ENCODE measurements around the gene METRNL.

Gene METRNL

GRCh38 chr17:83104577-83105505 lies 25.4 kb downstream of the METRNL start:
- Histone ChIP-seq H3K36me3 (ENCODE audit: insufficient read depth, low read length) (no peaks in the 10 kb centered on the region), H3K9ac (ENCODE audit: low read depth, low read length) (no peak overlapping the region), H3K9me3 (ENCODE audit: control insufficient read depth, insufficient read depth, low read length) (no peaks in the 10 kb centered on the region), H3K4me1 (ENCODE audit: insufficient read depth, low read length) (peaks cover 4% of the 10 kb centered on the region; the same call in 1 of the 2 replicates)

DNA sequence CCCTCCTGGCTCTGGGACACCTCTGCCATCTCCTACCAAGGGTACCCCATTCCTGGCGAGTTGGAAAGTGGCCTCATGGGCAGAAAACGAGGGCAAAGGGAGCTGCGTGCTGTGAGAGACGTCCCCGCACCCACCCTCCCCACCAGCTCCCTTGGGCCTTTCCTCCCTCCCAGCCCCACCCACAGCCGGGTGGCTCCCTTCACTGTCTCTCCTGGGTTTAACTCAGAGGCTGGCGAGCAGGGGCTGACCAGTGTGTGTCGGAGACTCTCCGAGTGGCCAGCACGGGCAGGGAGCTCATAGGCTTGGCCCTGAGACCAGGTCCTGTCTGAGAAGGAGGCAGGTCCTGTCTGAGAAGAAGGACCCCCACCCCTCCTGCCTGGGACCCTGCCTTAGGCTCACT lies 26.1 kb downstream of the METRNL start:
- no peak overlapping the region for H3K9ac ChIP-seq (ENCODE audit: low read depth, low read length)
- no peaks in the 10 kb centered on the region for H3K36me3 ChIP-seq (ENCODE audit: insufficient read depth, low read length)
- no peaks in the 10 kb centered on the region; the same call in 1 of the 2 replicates for H3K4me1 ChIP-seq (ENCODE audit: insufficient read depth, low read length)
- no peaks in the 10 kb centered on the region for H3K9me3 ChIP-seq (ENCODE audit: control insufficient read depth, insufficient read depth, low read length)

DNA sequence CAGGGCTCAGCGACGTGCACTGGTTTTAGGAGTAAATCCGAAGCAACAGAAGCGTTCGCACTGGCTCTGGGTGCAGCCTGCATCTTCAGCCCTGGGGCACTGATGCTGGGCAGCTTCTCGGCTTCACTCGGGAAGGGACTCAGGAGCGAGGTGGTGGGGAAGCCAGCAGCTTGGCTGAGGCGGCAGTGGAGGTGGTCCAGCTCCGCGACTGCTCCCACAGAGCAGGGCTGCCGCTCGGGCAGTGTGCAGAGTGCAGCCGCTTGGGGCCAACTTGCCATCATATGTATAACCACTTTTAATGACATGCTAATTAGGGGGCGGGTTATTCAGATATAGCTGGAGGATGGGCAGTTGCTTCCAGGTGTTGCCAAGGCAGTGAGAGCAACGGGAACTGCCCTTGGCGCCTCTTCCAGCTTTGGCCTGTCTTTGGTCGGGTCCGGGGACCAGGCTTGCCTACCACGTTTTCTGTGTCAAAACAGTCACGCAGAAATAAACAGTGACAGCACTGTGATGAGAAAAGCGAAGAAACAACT lies 26.7 kb downstream of the METRNL start:
- H3K4me1 ChIP-seq (ENCODE audit: insufficient read depth, low read length): no peaks in the 10 kb centered on the region
- no peak overlapping the region for H3K9ac ChIP-seq (ENCODE audit: low read depth, low read length)
- no peaks in the 10 kb centered on the region for H3K9me3 ChIP-seq (ENCODE audit: control insufficient read depth, insufficient read depth, low read length)
- H3K36me3 ChIP-seq (ENCODE audit: insufficient read depth, low read length): no peaks in the 10 kb centered on the region

GRCh38 chr17:83106913-83107655 lies 27.7 kb downstream of the METRNL start:
- no peak overlapping the region for H3K9ac ChIP-seq (ENCODE audit: low read depth, low read length)

GRCh38 chr17:83107656-83108048 lies 28.2 kb downstream of the METRNL start:
- H3K36me3 ChIP-seq (ENCODE audit: insufficient read depth, low read length): no peaks in the 10 kb centered on the region
- H3K4me1 ChIP-seq (ENCODE audit: insufficient read depth, low read length): 0 out of 2 replicates have a peak, but pooled peaks cover under 1% of the 10 kb centered on the region
- H3K9ac ChIP-seq (ENCODE audit: low read depth, low read length): no peak overlapping the region
- H3K9me3 ChIP-seq (ENCODE audit: control insufficient read depth, insufficient read depth, low read length): no peaks in the 10 kb centered on the region

More at GRCh38 chr17:83106913-83107655, 27.7 kb downstream of the METRNL start:
- H3K36me3 ChIP-seq (ENCODE audit: insufficient read depth, low read length): no peaks in the 10 kb centered on the region
- H3K4me1 ChIP-seq (ENCODE audit: insufficient read depth, low read length): no peaks in the 10 kb centered on the region
- no peaks in the 10 kb centered on the region for H3K9me3 ChIP-seq (ENCODE audit: control insufficient read depth, insufficient read depth, low read length)

- no peaks in the 10 kb centered on the region for H3K9me3 ChIP-seq (ENCODE audit: control insufficient read depth, insufficient read depth, low read length)
- H3K9ac ChIP-seq (ENCODE audit: low read depth, low read length): no peak overlapping the region
- peaks cover 5% of the 10 kb centered on the region; the same call in 1 of the 2 replicates for H3K4me1 ChIP-seq (ENCODE audit: insufficient read depth, low read length)
- no peaks in the 10 kb centered on the region for H3K36me3 ChIP-seq (ENCODE audit: insufficient read depth, low read length)
Observed at GRCh38 chr17:83108709-83109108, 29.3 kb downstream of the METRNL start.

DNA sequence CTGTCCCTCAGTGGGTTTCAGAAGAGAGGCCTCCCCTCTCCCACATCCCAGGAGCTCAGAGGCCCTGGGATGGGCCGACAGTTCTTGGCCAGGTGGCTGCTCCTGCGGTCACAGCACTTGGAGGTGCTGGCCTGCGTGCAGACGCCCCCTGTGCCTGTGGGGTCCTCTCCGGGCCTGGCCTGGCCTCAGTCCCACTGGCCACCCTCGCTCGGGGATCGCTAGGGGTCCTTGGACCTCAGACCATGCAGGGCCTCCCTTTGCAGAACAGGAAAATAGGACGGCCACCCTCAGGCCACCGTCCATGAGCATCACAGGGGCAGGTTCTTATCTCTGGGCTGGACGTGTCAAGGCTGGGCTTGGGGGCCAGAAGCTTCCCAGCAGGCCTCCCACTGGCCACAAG lies 30.0 kb downstream of the METRNL start:
- Histone ChIP-seq H3K36me3 (ENCODE audit: insufficient read depth, low read length) (no peaks in the 10 kb centered on the region), H3K9me3 (ENCODE audit: control insufficient read depth, insufficient read depth, low read length) (no peaks in the 10 kb centered on the region), H3K4me1 (ENCODE audit: insufficient read depth, low read length) (peaks cover 5% of the 10 kb centered on the region; the same call in 1 of the 2 replicates), H3K9ac (ENCODE audit: low read depth, low read length) (no peak overlapping the region)

- H3K9me3 ChIP-seq (ENCODE audit: control insufficient read depth, insufficient read depth, low read length): no peaks in the 10 kb centered on the region
- peaks cover 5% of the 10 kb centered on the region; the same call in 1 of the 2 replicates for H3K4me1 ChIP-seq (ENCODE audit: insufficient read depth, low read length)
- no peak overlapping the region for H3K9ac ChIP-seq (ENCODE audit: low read depth, low read length)
- H3K36me3 ChIP-seq (ENCODE audit: insufficient read depth, low read length): no peaks in the 10 kb centered on the region
Observed at GRCh38 chr17:83109793-83110645, 30.6 kb downstream of the METRNL start.

GRCh38 chr17:83110735-83111134 lies 31.3 kb downstream of the METRNL start:
- peaks cover 5% of the 10 kb centered on the region; the same call in 1 of the 2 replicates for H3K4me1 ChIP-seq (ENCODE audit: insufficient read depth, low read length)
- H3K9me3 ChIP-seq (ENCODE audit: control insufficient read depth, insufficient read depth, low read length): no peaks in the 10 kb centered on the region
- H3K36me3 ChIP-seq (ENCODE audit: insufficient read depth, low read length): no peaks in the 10 kb centered on the region
- H3K9ac ChIP-seq (ENCODE audit: low read depth, low read length): no peak overlapping the region

DNA sequence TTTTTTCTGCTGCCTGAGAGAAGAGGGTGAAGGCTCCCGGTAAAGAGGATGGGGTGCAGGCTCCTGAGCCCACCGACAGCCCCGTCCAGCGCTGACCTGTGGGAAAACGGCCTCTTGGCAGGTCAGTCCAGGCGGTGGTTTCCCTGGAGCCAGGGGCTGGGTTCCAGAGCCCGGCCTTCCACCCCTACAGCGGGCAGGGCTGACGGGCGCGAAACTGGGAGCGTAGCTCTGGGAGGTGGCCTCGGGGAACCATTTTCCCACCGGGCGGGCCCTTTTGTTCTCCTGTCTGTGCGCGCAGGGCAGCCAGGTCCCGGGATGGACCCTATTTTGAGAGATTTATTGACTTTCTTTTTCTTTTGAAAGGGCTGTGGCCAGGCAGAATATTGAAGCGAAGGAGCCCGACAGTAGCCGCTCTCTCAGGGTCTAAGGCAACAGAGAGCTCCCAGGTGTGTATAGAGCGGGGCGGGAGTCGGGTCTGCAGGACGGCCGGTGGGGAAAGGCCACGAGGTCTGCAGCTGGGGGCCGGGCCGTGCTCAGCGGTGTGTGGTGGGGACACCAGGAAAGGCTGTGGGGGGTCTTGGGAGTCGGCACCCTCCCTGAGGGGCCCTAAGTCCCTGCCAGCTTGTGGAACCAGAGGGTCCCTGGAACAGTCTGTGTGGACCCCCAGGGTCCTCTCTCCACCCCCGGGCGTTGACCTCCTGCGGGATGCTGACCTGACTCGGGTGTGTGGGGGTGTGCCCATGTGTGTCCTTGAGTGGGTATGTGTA lies 32.3 kb downstream of the METRNL start:
- Histone ChIP-seq H3K9ac (ENCODE audit: low read depth, low read length) (no peak overlapping the region), H3K9me3 (ENCODE audit: control insufficient read depth, insufficient read depth, low read length) (no peaks in the 10 kb centered on the region)

GRCh38 chr17:83113381-83113780 lies 34.0 kb downstream of the METRNL start:
- no peak overlapping the region for H3K9ac ChIP-seq (ENCODE audit: low read depth, low read length)
- H3K9me3 ChIP-seq (ENCODE audit: control insufficient read depth, insufficient read depth, low read length): no peaks in the 10 kb centered on the region
- peaks cover 5% of the 10 kb centered on the region; the same call in 1 of the 2 replicates for H3K4me1 ChIP-seq (ENCODE audit: insufficient read depth, low read length)
- no peaks in the 10 kb centered on the region for H3K36me3 ChIP-seq (ENCODE audit: insufficient read depth, low read length)

More for the DNA sequence above, 32.3 kb downstream of the METRNL start:
- Histone ChIP-seq H3K4me1 (ENCODE audit: insufficient read depth, low read length) (peaks cover 5% of the 10 kb centered on the region; the same call in 1 of the 2 replicates), H3K36me3 (ENCODE audit: insufficient read depth, low read length) (no peaks in the 10 kb centered on the region)

DNA sequence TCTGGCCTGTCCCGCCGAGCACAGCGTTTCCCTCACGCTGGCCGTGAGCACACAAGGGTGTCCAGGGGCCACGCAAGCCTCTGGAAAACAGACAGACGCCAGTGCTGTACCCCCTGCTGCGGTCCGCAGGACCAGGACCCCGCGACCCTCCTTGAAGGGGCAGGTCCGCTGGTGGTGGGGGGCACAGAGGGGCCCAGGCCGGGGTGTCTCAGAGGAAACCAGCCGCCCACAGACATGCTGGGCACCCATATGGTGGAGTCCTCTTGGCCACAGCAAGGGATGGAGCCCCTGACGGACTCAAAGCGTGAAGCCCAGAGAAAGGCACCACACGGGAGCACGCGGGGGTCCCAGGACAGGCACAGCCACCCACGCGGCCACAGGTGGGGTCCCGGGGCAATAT lies 34.4 kb downstream of the METRNL start:
- H3K4me1 ChIP-seq (ENCODE audit: insufficient read depth, low read length): peaks cover 5% of the 10 kb centered on the region; the same call in 1 of the 2 replicates
- H3K36me3 ChIP-seq (ENCODE audit: insufficient read depth, low read length): no peaks in the 10 kb centered on the region
- H3K9me3 ChIP-seq (ENCODE audit: control insufficient read depth, insufficient read depth, low read length): no peaks in the 10 kb centered on the region
- H3K9ac ChIP-seq (ENCODE audit: low read depth, low read length): no peak overlapping the region

DNA sequence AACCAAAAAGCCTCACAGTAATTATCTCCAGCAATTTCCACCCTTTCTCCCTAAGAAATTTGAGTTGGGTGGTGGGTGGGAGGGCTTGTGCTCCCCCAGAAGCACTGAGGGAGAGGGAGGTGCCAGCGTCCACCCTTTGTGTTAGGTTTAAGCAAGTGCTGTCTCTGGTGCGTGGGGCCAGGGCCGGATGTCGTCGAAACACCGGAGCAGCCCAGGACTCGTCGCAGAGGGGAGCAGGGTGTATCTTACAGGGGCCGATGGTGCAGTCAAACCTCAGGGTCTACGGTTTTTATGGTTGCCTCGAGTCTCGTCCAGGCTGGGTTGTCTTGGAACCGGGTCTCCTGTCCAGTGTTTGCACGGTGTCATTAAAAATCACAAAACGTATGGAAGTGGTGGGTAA lies 35.3 kb downstream of the METRNL start:
- Histone ChIP-seq H3K4me1 (ENCODE audit: insufficient read depth, low read length) (peaks cover 5% of the 10 kb centered on the region; the same call in 1 of the 2 replicates), H3K9me3 (ENCODE audit: control insufficient read depth, insufficient read depth, low read length) (no peaks in the 10 kb centered on the region), H3K9ac (ENCODE audit: low read depth, low read length) (no peak overlapping the region), H3K36me3 (ENCODE audit: insufficient read depth, low read length) (no peaks in the 10 kb centered on the region)

Measured in ES-I3 (cell line).